Measurements from ENCODE around the gene CGNL1. TPM values are rescaled to one million over a fixed set of nuclear protein-coding genes. Genes with fewer than 3 reads are reported as not detected.

CGNL1 gene
- total RNA-seq, 1 experiment from 2014 or later, result 3.3 TPM

DNA sequence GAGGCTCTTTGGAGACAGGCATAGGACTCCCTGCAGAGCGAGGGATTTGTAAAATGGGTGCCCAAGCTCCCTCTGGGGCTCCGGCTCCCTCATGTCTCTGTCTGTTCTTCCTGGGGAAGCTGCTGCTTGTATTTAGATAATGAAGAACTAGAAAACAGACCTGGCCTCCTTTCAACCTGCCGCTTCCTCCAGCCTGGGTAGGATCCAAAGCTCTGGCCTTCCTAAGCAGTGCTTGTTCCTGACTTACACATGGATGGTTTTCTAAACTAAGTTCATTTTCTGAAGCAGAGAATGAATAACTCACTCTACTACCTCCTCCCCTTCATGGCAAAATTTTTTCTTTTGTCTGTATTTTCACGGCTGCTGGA is 178.5 kb downstream of the CGNL1 start:
- CTCF ChIA-PET, result interaction anchor here (1.0 kb wide), 1 partner anchor 25 kb away, joined by 3 read pairs; no protein-coding TSS in a partner anchor
- TF ChIP-seq, protein P1, sequence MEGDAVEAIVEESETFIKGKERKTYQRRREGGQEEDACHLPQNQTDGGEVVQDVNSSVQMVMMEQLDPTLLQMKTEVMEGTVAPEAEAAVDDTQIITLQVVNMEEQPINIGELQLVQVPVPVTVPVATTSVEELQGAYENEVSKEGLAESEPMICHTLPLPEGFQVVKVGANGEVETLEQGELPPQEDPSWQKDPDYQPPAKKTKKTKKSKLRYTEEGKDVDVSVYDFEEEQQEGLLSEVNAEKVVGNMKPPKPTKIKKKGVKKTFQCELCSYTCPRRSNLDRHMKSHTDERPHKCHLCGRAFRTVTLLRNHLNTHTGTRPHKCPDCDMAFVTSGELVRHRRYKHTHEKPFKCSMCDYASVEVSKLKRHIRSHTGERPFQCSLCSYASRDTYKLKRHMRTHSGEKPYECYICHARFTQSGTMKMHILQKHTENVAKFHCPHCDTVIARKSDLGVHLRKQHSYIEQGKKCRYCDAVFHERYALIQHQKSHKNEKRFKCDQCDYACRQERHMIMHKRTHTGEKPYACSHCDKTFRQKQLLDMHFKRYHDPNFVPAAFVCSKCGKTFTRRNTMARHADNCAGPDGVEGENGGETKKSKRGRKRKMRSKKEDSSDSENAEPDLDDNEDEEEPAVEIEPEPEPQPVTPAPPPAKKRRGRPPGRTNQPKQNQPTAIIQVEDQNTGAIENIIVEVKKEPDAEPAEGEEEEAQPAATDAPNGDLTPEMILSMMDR (IDR thresholded peaks at IDR 0.05; ENCODE audit: unreplicated experiment), result no peak
- Mint-ChIP-seq H3K4me1 (ENCODE audit: low read depth, unreplicated experiment) (peaks cover 47% of the 10 kb centered on the region), H3K9me3 (ENCODE audit: low read depth, unreplicated experiment) (no peaks in the 10 kb centered on the region), H3K27me3 (ENCODE audit: unreplicated experiment) (no peaks in the 10 kb centered on the region), H3K4me3 (ENCODE audit: low read depth, unreplicated experiment) (no peak overlapping the region), H3K36me3 (ENCODE audit: insufficient read depth, unreplicated experiment) (no peaks in the 10 kb centered on the region), H3K27ac (ENCODE audit: unreplicated experiment) (no peak overlapping the region)
- DNase-seq, result no peak
- BruUV-seq (replicated peaks), result no TSS peak
- intact Hi-C loops (cut with micrococcal nuclease; ENCODE audit: unreplicated experiment), result no loop called here

DNA sequence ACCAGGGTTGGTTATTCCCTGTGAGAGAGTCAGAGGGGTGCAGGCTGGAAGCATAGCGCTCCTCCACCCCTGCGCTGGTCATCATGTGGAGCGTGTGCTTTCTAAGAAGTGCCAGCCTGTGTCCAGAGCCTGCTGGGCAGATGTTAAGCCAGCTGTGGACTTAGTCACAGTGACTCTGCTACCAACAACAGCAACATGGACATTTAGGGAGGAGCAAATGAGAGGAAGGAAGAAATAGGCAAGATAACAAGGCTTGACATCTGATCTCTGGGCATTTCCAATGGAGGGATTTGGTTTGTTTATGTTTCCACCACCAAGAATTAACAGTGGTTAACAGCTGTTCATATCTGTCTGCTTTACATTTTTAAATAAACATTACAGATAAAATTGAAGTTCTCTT is 179.0 kb downstream of the CGNL1 start:
- peaks cover 50% of the 10 kb centered on the region for H3K4me1 Mint-ChIP-seq (ENCODE audit: low read depth, unreplicated experiment)
- CTCF ChIA-PET, result no interaction called here
- intact Hi-C loops (cut with micrococcal nuclease; ENCODE audit: unreplicated experiment), result no loop called here
- no peak overlapping the region for H3K4me3 Mint-ChIP-seq (ENCODE audit: low read depth, unreplicated experiment)
- TF ChIP-seq, protein P1 (IDR thresholded peaks at IDR 0.05; ENCODE audit: unreplicated experiment), result no peak
- no peaks in the 10 kb centered on the region for H3K27me3 Mint-ChIP-seq (ENCODE audit: unreplicated experiment)
- DNase-seq, result no peak
- no TSS peak for BruUV-seq (replicated peaks)
- H3K36me3 Mint-ChIP-seq (ENCODE audit: insufficient read depth, unreplicated experiment), result no peaks in the 10 kb centered on the region
- no peaks in the 10 kb centered on the region for H3K9me3 Mint-ChIP-seq (ENCODE audit: low read depth, unreplicated experiment)
- no peak overlapping the region for H3K27ac Mint-ChIP-seq (ENCODE audit: unreplicated experiment)

DNA sequence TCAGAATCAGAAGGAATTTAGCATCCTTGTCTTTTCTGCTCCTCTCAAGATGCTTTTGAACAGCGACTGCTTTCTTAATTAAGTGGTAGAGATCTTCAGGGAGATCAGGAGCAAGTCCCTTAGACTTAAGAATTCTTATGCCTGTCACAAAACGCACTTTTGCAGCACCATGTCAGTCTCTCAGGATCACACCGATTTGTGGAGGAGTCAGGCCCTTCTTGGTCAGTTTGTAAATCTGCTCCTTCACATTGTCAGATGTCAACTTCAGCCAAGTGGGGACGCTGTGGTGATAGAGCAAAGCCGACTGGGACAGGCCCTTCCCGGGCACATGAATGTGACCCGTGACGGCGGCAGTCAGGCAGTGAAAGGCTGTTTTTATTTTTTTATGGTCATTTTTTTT is 179.7 kb downstream of the CGNL1 start:
- no peak overlapping the region for H3K4me3 Mint-ChIP-seq (ENCODE audit: low read depth, unreplicated experiment)

DNA sequence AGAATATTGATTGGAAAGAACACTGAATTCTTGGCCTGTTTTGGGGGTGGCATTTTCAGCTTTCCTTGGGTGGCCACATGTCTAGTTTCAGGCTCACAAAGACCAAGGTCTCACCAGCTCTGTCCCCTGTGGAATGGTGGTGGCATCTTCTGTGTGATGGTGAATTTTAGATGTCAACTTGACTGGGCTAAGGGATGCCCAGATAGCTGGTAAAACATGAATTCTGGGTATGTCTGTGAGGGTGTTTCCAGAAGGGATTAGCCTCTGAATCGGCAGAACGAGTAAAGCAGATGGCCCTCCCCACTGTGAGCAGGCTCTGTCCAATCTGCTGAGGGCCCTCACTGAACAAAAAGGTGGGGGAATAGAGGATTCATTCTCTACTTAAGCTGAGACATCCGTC is 181.0 kb downstream of the CGNL1 start:
- intact Hi-C loops (cut with micrococcal nuclease; ENCODE audit: unreplicated experiment), result no loop called here
- Mint-ChIP-seq H3K9me3 (ENCODE audit: low read depth, unreplicated experiment) (no peaks in the 10 kb centered on the region), H3K27me3 (ENCODE audit: unreplicated experiment) (no peaks in the 10 kb centered on the region), H3K4me1 (ENCODE audit: low read depth, unreplicated experiment) (peaks cover 43% of the 10 kb centered on the region), H3K27ac (ENCODE audit: unreplicated experiment) (no peak overlapping the region), H3K4me3 (ENCODE audit: low read depth, unreplicated experiment) (no peak overlapping the region), H3K36me3 (ENCODE audit: insufficient read depth, unreplicated experiment) (peaks cover 6% of the 10 kb centered on the region)
- TF ChIP-seq, protein P1 (IDR thresholded peaks at IDR 0.05; ENCODE audit: unreplicated experiment), result no peak
- no TSS peak for BruUV-seq (replicated peaks)
- CTCF ChIA-PET, result no interaction called here
- DNase-seq, result no peak

More for the DNA sequence above, 179.7 kb downstream of the CGNL1 start:
- no peak overlapping the region for H3K27ac Mint-ChIP-seq (ENCODE audit: unreplicated experiment)
- no peaks in the 10 kb centered on the region for H3K36me3 Mint-ChIP-seq (ENCODE audit: insufficient read depth, unreplicated experiment)
- no peaks in the 10 kb centered on the region for H3K9me3 Mint-ChIP-seq (ENCODE audit: low read depth, unreplicated experiment)
- TF ChIP-seq, protein P1 (IDR thresholded peaks at IDR 0.05; ENCODE audit: unreplicated experiment), result no peak
- peaks cover 46% of the 10 kb centered on the region for H3K4me1 Mint-ChIP-seq (ENCODE audit: low read depth, unreplicated experiment)
- intact Hi-C loops (cut with micrococcal nuclease; ENCODE audit: unreplicated experiment), result no loop called here
- CTCF ChIA-PET, result no interaction called here
- DNase-seq, result no peak
- BruUV-seq (replicated peaks), result no TSS peak
- no peaks in the 10 kb centered on the region for H3K27me3 Mint-ChIP-seq (ENCODE audit: unreplicated experiment)
